Left lung (tissue), 14 donors: Measurements from ENCODE around the gene KRT35. TPM values are rescaled to one million over a fixed set of nuclear protein-coding genes. Genes with fewer than 3 reads are reported as not detected.

Experiments
- ATAC-seq: fragments of 200-7000 bp; cut with Tn5 transposase; one replicate; pipeline ENCODE4 v1.9.1; 2020; ENCODE audit warnings: moderate library complexity
- DNase-seq, 4 donors: peaks; one replicate each; pipeline ENCODE4 v3.0.0-alpha.2; 2013 to 2020
- H3K27ac ChIP-seq, 2 donors: fragments of 200-600 bp; sonication (generic) in 1 of 2; one replicate each; pipeline versions ENCODE4 v1.5.0 to v1.8.0; 2020 to 2021
- H3K27me3 ChIP-seq, 2 donors: fragments of 200-600 bp; sonication (generic) in 1 of 2; one replicate each; pipeline versions ENCODE4 v1.5.0 to v1.8.0; 2020 to 2021
- H3K36me3 ChIP-seq, 2 donors: fragments of 200-600 bp; sonication (generic) in 1 of 2; one replicate each; pipeline versions ENCODE4 v1.5.0 to v1.8.0; 2020 to 2021
- H3K4me1 ChIP-seq, 2 donors: fragments of 200-600 bp; one replicate each; pipeline ENCODE4 v1.8.0; 2021
- H3K4me3 ChIP-seq, 2 donors: fragments of 200-600 bp; sonication (generic) in 1 of 2; one replicate each; pipeline versions ENCODE4 v1.5.0 to v1.8.0; 2020 to 2021; ENCODE audit warnings: mild to moderate bottlenecking in 1 of 2
- H3K9me3 ChIP-seq, 2 donors: fragments of 200-600 bp; sonication (generic) in 1 of 2; one replicate each; pipeline versions ENCODE4 v1.5.0 to v1.8.0; 2020 to 2021
- intact Hi-C, 2 donors: fragments of 100-400 bp; cut with DNase I; formaldehyde crosslinking; loops; one replicate each; pipeline versions ENCODE4 v1.11.2 to v1.14.2; 2022
- long read RNA-seq, 12 donors: library from polyadenylated mRNA in 2 of 12; unstranded in 2 of 12; transcript quantifications; one replicate each; pipeline ENCODE4 v2.0.0 and lab custom pipeline, GENCODE V29; 2019 to 2026
- polyA plus RNA-seq, 6 donors: library from polyadenylated mRNA; unstranded; fragments of 120-200 nt; gene quantifications; one replicate each; pipeline ENCODE4 v1.2.1, GENCODE V29; 2013; ENCODE audit not compliant: insufficient read length in 6 of 6
- total RNA-seq, 2 donors: library from RNA; stranded (reverse); fragmentation: NEBNext Ultra II Directional; extraction: Animal tissue kit (Norgen Biotek cat#: 25700); gene quantifications; one replicate each; pipeline ENCODE4 v1.2.1, GENCODE V29; 2021
- TF ChIP-seq, protein P1 (sequence below), 2 donors: fragments of 200-600 bp; sonication (generic) in 1 of 2; IDR thresholded peaks; one replicate each; pipeline versions ENCODE4 v1.5.0 to v1.8.0; 2021; ENCODE audit warnings: antibody characterized with exemption in 2 of 2
- donor health status: DM: no; HTN: yes; CAD: no.
- donor health status: DM: no; HTN: no; CAD: no.

The KRT35 gene
- total RNA-seq, result not detected
- polyA plus RNA-seq, result not detected
- long read RNA-seq, donor 1, result 0 reads
- long read RNA-seq, donor 2, result 0 reads
- long read RNA-seq, donor 3, result 0 reads
- long read RNA-seq, donor 4, result 0 reads
- long read RNA-seq, donor 5, result 0 reads
- long read RNA-seq, donor 6, result 0 reads
- long read RNA-seq, donor 7, result 0 reads
- long read RNA-seq, donor 8, result 0 reads
- long read RNA-seq, donor 9, result 0 reads
- long read RNA-seq, donor 10, result 0 reads
- long read RNA-seq, donor 11, result 0 reads
- long read RNA-seq, donor 12, result 0 reads

DNA sequence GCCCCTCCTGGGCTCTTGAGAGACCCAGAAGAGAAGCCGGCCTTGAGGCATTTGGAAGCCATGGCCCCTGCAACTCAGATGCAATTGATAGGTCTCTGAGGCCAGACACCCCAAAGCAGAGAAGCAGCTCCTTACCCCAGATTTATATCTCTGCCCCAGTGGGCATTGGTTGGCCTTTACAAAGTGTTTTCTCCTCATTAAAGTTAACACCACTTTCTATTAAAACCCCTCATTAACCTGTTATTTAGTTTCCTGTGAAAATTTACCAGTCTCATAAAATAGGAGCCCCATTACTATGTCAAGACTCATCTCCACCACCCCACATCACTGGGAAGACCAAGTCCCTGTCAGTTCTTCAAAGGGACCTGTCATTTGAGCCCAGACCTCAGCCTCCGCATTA is at the start of gene KRT35:
KRT35 (minus strand) TSS at position 116 of the 400 bp plus-strand sequence; CDS start at position 62, 54 bp downstream.
- intact Hi-C loops, result no loop called here
- Histone ChIP-seq H3K9me3 (no peaks in the 10 kb centered on the region), H3K4me1 (no peaks in the 10 kb centered on the region), H3K27ac (no peak within 1 kb of the TSS), H3K27me3 (peaks cover 0 to under 1% of the 10 kb centered on the region in 2 donors), H3K36me3 (no peaks in the 10 kb centered on the region), H3K4me3 (no peak within 1 kb of the TSS)
- DNase-seq (no peak), ATAC-seq (no peak)
- TF ChIP-seq, protein P1, sequence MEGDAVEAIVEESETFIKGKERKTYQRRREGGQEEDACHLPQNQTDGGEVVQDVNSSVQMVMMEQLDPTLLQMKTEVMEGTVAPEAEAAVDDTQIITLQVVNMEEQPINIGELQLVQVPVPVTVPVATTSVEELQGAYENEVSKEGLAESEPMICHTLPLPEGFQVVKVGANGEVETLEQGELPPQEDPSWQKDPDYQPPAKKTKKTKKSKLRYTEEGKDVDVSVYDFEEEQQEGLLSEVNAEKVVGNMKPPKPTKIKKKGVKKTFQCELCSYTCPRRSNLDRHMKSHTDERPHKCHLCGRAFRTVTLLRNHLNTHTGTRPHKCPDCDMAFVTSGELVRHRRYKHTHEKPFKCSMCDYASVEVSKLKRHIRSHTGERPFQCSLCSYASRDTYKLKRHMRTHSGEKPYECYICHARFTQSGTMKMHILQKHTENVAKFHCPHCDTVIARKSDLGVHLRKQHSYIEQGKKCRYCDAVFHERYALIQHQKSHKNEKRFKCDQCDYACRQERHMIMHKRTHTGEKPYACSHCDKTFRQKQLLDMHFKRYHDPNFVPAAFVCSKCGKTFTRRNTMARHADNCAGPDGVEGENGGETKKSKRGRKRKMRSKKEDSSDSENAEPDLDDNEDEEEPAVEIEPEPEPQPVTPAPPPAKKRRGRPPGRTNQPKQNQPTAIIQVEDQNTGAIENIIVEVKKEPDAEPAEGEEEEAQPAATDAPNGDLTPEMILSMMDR (IDR thresholded peaks at IDR 0.05), result no peak

DNA sequence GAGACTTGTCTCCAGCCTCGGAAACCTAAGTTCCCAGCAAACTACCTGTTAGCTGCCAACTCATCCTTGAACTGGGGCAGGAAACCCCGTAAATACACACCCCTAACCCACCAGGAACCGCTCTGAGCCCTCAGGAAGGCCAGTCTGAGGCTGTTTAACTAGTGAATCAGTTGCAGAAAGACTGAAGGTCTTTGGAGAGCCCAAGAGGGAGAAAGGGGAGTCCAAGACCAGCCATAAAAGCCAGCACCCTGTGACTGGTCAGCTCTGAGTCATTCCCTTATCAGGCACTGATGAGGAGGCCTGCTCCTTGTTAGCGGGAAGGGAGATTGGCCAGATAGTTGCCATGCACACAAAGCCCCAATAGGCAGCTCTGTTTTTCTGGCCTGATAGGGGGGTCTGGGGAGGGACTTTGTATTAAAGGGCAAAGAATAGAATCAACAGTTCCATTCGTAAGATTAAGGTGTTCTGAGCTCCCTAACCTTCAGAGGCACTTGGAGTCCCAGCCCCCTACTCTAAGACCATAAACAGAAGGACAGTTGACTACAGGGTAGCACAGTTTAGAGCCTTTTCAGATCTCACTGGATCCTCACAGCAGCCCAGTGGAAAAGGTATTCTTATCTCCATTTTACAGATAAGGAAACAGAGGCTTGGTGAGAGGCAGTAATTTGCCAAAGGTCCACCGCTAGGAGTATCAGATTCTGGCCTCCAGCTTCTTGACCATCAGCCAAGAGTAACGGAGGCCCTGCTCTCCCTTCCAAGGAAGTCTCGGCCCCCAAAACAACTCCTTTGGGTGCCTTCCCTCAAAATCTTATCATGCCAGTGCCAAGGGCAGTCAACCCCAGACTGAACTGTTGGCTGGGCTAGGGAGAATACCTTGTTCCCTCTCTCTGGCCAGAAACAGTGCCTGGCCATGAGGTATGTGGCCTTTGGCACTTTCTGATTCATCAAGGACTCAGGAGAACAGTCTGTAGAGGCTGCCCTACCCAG is 49.4 kb upstream of the KRT35 start:
- ATAC-seq (peak; percentile 30), DNase-seq (no peak)
- Histone ChIP-seq H3K4me1 (peaks cover 0 to 6% of the 10 kb centered on the region in 2 donors), H3K36me3 (no peaks in the 10 kb centered on the region), H3K4me3 (no peak overlapping the region), H3K27me3 (peaks cover 19 to 77% of the 10 kb centered on the region in 2 donors), H3K27ac (peak overlapping the region in 1 of 2 donors; percentile 24), H3K9me3 (no peaks in the 10 kb centered on the region)
- intact Hi-C loops, result no loop called here
- TF ChIP-seq, protein P1 (IDR thresholded peaks at IDR 0.05), result no peak

DNA sequence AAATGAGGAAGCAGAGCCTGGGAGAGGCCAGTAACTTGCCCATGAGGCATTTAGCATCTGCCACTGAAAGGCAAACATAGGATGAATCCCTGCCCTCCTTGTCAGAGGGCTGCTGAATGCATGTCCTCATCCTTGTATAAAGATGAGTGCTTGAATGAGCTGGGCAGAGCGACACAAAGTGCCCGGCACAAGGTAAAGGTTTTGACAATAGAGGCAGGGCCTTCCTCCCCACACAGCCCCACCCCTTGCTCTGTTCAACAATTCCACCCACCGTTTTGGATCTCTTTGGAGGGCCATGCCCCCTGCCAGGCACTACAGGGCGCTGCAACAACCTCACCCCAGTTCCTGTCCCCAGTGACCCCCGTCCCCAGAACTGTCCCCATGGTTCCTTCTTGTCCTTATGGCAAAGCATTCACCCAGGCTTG is 48.6 kb upstream of the KRT35 start:
- Histone ChIP-seq H3K4me3 (no peak overlapping the region), H3K27ac (peak overlapping the region in 1 of 2 donors; percentile 13), H3K9me3 (no peaks in the 10 kb centered on the region), H3K4me1 (peaks cover 0 to 6% of the 10 kb centered on the region in 2 donors), H3K27me3 (peaks cover 19 to 74% of the 10 kb centered on the region in 2 donors), H3K36me3 (peaks cover 0 to 1% of the 10 kb centered on the region in 2 donors)
- no peak for ATAC-seq
- DNase-seq, result no peak
- TF ChIP-seq, protein P1 (IDR thresholded peaks at IDR 0.05), result no peak
- intact Hi-C loops, result no loop called here

DNA sequence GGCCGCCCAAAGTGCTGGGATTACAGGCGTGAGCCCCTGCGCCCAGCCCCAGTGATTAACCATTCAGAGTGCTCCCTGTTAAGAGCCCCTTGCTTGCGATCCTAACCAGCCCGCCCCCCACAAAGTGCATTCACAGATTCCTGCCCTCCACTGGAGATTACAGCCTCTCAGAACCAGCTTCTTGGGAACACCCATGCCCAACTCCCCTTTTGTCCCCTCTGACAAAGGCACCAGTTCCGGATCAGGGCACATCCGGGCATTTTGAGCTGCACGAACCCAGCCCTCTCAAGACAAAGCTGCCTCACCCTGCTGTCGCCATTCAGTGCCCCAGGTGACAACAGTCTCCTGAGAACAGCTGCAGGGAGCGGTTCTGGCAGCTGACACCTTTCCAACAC is 48.0 kb upstream of the KRT35 start:
- intact Hi-C loops, result no loop called here
- Histone ChIP-seq H3K9me3 (no peaks in the 10 kb centered on the region), H3K36me3 (peaks cover 0 to 7% of the 10 kb centered on the region in 2 donors), H3K27me3 (peaks cover 19 to 74% of the 10 kb centered on the region in 2 donors), H3K27ac (peak overlapping the region; percentile 13 to 86), H3K4me3 (no peak overlapping the region), H3K4me1 (peaks cover 0 to 6% of the 10 kb centered on the region in 2 donors)
- DNase-seq, result no peak
- no peak for ATAC-seq
- TF ChIP-seq, protein P1 (IDR thresholded peaks at IDR 0.05), result no peak
